ENCODE measurements around the gene CLEC4D.

Gene CLEC4D

GRCh38 chr12:8566525-8566924, 53.2 kb downstream of the CLEC4D start:
- no peak for DNase-seq
- intact Hi-C loops (cut with DNase I), result no loop called here
